Astrocyte of the hippocampus (primary cell): ENCODE results near the gene DSCAM.
"Not testable (repeated sequence)": the region's sequence is repeated elsewhere in the genome, so short reads cannot be mapped to it uniquely, and the experiment has no call there.

ENCODE experiments used
- DNase-seq: peaks from one replicate; pipeline ENCODE4 v3.0.0; 2011; ENCODE audit warnings: low read depth, low spot score

DSCAM gene

GRCh38 chr21:40060083-40060677 lies 786.8 kb downstream of the DSCAM start:
- DNase-seq = no peak

GRCh38 chr21:40057331-40057730 lies 789.6 kb downstream of the DSCAM start:
- peak; percentile 22 for DNase-seq

DNA sequence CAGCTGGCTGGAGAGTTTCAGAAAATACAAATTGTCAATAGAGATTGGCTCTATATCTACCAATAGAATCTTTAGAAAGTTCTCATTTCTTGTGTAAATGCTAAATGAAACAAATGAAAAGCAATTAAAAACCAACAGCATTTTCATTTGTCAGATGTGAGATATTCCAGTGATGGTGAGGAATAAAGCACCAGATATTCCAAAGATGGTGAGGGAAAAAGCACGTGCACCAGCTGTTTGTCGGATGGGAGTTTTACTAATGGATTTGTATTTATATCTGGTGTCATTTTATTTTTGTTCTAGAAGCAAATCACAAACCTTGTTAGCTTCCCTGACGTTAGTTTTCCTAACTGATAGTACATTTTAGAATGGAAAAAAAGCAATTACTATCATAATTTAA lies 790.9 kb downstream of the DSCAM start:
- DNase-seq = no peak

DNA sequence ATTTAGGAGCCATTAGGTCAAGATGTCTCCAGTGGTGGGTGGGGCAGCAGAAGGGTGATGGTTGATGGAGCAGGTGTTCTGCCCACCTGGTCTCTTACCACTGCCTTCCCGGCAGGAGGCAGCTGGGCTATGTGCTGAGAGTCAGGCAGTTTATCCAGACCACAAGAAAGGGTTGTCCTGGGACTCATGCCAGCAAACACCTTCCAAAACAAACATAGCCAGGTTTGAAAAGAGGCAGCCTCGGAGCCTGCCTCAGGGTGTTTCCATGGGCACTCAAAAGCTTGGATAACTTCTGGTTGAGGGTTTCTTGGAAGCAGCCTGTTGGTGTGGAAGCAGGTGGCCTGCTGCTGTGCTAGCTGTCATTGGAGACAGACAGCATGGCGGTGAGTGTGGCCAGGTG lies 792.6 kb downstream of the DSCAM start:
- peak; percentile 91 for DNase-seq

DNA sequence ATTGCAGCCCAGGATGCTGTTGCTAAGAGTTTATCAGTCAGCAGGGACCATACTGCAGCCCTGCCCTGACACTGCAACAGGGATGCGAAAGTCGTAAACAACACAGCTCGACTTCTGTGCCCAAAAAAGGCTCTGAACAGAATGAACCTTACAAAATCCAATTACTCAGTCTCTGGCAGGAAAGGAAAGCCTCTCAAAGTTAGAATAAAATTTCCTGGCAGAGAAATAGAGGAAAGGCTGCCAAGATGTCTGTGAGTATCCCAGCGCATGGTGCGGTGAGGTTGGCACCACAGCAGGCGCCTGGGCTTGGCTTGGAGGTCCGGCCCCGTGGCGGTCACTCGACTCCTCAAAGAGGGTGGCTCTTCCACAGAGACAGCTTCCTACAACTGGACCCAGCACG lies 794.0 kb downstream of the DSCAM start:
- DNase-seq = peak; percentile 85

GRCh38 chr21:40052276-40052675 lies 794.7 kb downstream of the DSCAM start:
- no peak for DNase-seq

GRCh38 chr21:40051801-40052200 lies 795.2 kb downstream of the DSCAM start:
- DNase-seq = no peak

GRCh38 chr21:40049931-40050290 lies 797.0 kb downstream of the DSCAM start:
- DNase-seq = no peak

GRCh38 chr21:40049031-40049930 lies 797.7 kb downstream of the DSCAM start:
- peak; percentile 66 for DNase-seq

- DNase-seq = peak; percentile 27
Measured at GRCh38 chr21:40047993-40048730, 798.8 kb downstream of the DSCAM start.

DNA sequence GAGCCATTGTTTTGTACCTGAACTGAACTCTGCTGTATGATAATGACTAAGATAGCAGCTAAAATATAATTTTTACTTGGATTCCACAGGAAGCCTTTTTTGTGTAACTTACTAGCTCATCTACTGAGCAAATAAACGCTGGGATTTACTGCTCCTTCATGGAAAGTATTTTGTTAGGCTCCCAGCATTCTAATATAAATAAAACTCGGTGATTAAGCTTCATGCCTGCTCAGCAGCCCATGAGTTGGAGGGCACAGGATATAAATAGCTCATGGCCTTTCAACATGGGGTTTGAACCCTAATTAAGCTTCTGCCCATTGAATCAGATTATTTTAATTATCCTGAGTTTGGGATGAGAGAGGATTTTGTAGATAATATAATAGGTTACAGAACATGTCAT lies 799.7 kb downstream of the DSCAM start:
- no peak for DNase-seq

DNA sequence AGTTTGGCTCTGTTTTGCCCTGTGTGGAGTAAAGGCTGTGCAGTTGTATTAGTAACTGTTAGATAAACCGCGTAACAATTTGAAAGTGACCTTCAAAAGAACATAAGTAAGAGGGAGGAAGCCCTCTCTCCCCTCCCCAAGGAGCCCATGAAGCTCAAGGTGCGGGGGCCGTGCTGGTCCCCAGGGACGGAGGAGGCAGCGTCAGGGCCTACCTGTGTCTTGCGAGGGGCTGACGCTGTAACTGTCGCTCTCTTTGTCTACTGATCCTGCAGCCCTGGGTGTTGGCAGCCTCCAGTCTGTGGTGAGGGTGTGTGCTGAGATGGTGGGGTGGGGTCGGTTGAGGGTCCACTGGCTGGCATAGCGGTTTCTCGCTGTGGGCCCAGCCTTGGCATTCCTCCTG lies 803.1 kb downstream of the DSCAM start:
- no peak for DNase-seq

DNA sequence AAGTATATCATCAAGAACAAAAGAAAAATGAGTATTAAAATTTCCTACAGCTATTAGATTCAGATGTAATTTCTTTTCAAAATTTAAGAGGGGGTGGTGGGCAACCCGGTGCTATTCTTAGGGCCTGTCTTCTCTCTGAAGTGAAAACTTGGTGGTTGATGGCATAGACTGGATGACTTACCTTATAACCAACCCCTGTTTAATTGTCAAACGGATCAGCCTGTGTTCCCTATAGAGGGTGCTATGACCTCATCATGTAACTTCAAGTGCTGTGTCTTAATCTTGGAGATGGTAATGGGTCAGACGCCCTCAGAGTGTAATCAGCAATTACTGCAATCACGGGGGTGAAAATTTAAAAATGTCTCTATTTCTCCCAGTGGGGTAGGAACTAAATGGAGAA lies 803.5 kb downstream of the DSCAM start:
- DNase-seq = no peak

GRCh38 chr21:40041446-40041845 lies 805.5 kb downstream of the DSCAM start:
- no peak for DNase-seq

- DNase-seq = not testable (repeated sequence)
Measured at GRCh38 chr21:40033156-40033782, 813.7 kb downstream of the DSCAM start.

GRCh38 chr21:40029888-40030287 lies 817.1 kb downstream of the DSCAM start:
- DNase-seq = no peak

- not testable (repeated sequence) for DNase-seq
Measured at GRCh38 chr21:40028393-40028792, 818.6 kb downstream of the DSCAM start.

- no peak for DNase-seq
Measured at GRCh38 chr21:40021558-40022351, 825.2 kb downstream of the DSCAM start.

DNA sequence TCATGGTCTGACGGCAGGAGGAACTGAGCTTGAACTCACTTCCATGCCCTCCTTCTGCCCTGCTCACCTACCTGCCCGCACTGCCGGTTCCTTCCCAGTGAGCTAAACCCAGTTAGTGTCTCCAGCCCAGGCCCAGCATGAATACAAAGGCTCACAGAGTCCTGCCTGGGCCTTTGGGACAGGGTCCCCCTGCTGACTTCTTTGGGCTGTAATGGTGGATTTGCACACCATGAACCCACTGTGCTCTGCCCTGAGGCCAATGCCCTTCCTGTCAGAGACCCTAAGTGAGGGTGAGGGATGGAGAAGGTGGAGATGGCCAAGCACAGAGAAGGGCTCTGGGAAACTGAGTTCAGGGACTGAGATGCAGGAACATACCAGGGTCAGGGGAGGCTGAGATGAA lies 826.3 kb downstream of the DSCAM start:
- DNase-seq = no peak

GRCh38 chr21:40018871-40019475 lies 828.0 kb downstream of the DSCAM start:
- no peak for DNase-seq

DNA sequence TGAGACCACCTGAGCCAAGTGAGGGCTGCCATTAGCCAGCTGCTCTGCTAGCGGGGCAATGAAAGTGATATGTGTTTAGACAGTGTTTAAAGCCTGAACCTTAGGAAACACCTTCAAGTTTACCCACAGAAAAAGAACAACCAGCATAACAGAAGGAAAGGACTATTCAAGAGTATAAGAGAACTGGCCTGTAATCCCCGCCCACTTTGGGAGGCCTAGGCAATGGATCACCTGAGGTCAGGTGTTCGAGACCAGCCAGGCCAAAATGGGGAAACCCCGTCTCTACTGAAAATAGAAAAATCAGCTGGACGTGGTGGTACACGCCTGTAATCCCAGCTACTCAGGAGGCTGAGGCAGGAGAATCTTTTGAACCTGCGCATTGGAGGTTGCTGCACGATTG lies 830.3 kb downstream of the DSCAM start:
- no peak for DNase-seq
